GM19238 (cell line): ENCODE measurements around the gene RFNG.
A peak's percentile ranks its signal among the peaks of the same experiment; 100 is the strongest.
"Not testable (repeated sequence)": the region's sequence is repeated elsewhere in the genome, so short reads cannot be mapped to it uniquely, and the experiment has no call there.

Experiments
- DNase-seq: peaks from one replicate; pipeline ENCODE4 v3.0.0; 2011; ENCODE audit warnings: low spot score; ENCODE audit not compliant: insufficient read length

The RFNG gene

DNA sequence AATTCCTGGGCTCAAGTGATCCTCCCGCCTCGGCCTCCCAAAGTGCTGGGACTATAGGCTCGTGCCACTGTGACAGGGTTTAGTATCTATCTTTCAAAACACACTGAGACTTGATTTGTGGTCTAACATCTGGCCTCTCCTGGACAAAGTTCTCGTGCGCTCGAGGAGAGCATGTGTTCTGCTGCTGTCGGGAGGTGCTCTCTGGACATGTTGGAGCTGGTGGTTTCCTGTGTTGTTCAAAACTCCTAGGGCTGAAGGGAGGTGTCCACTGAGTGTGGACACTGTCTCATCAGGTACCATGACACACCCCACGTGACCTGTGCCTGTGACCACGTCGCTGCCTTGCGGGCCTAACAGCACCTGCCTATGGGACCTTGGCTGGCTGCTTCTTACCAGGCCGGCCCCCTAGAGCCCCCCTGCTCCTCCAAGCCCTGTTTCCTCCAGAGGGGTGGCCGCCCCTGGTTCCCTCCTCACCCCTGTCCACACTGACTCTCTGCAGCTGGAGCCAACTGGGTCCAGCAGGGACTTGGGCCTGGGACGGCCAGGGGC, 5.6 kb downstream of the RFNG start:
- no peak for DNase-seq

DNA sequence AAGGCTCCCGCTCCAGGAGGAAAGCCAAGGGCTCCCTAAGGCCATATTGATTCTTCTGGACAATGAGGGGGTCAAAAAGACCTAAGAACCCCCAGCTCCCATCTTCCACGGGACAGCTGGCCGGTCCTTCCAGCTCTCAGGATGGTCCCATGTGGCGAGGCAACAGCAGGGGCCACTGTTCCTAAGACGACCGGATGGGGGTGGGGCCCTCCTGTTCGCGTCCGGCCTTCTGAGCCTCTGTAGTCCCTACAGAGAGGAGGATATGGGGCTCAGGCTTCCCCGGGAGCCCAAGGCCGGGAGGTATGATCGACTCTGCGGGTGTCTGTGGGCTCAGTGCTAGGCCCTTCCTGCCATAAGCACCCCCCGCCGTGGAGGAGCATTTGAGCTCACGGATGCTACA, 8.1 kb downstream of the RFNG start:
- no peak for DNase-seq

DNA sequence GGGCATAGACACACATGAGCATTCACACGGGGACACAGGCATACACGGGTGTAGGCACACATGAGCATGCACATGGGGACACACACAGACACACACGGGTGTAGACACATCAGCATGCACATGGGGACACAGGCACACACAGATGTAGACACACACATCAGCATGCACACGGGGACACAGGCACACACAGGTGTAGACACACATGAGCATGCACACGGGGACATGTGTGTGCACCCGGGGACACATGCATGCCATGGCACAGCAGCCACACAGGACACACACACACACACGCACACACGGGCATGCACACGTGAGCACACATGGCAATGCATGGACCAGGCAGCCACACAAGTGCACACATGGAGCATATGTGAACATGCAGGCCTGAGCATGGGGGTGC, 9.0 kb downstream of the RFNG start:
- no peak for DNase-seq

DNA sequence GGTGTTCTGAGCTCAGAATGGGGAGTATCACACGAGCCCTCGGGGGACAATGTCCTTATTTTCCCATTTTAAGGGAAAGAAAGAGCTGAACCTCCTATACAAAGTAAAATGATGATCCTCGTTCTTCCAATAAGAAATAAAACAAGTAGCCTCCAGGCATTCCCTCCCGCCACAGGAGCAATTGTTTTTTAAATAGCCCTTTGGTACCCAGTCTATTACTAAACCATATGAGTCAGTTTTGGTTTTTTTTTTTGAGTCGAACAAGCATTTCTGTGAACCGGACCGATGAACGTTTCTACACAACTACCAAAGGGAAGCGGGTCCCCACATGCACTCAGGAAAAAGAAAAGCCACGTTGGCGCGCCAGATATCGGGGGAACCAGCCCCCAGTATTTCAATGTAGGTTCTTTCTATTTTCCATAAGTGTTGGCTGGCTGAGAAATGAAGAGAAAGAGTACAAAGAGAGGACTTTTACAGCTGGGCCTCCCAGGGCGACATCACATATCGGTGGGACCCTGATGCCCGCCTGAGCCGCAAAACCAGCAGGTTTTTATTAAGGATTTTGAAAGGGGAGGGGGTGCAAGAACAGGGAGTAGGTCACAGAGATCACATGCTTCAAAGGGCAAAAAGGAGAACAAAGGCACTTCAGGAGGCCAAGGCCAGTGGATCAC, 10.3 kb downstream of the RFNG start:
- DNase-seq: no peak

DNA sequence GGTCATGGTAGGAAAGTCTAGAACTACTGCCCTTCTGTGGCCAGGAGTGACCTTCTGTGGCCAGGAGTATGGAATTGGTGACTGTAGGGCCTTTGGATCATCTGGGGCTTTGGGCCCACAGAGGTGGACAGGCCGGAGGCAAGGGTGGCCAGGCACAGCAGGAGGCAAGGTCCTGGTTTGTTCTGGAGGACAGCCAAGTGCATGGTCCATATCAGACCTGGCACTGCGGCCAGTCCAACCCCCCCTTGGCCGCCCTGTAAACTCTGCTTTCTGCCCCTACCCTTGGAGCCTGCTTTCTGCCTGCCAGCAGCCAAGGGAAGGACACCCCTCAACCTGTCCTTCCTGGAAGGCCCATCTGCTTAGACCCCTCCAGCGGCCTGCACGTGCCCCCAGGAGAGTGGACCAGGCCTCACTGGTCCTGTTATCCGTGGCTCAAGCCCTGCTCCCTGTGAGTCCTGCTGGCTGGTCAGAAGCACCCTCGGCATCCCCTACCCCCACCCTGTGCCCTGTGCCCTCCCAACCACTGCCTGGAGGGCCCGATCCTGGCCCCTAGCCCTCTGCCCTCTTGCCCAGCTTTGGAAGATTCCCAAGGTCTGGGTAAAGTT, 11.8 kb downstream of the RFNG start:
- no peak for DNase-seq

DNA sequence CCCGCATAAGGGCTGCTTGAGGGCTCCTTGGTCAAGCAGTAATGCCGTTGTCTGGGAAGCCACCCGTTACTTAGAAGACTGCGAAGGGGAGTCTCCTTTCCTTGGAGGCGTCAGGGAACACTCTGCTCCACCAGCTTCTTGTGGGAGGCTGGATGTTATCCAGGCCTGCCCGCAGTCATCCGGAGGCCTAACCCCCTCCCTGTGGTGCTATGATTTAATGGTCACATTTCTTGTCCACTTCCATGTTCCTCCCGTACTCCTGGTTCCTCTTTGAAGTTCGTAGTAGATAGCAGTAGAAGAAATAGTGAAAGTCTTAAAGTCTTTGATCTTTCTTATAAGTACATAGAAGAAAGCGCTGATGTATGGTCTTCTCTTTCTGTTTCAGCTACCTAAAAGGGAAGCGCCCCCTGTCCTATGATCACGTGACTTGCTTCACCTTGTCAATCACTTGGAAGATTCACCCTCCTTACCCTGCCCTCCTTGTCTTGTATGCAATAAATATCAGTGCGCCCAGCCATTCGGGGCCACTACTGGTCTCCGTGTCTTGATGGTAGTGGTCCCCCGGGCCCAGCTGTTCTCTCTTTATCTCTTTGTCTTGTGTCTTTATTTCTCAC, 12.7 kb downstream of the RFNG start:
- not testable (repeated sequence) for DNase-seq

DNA sequence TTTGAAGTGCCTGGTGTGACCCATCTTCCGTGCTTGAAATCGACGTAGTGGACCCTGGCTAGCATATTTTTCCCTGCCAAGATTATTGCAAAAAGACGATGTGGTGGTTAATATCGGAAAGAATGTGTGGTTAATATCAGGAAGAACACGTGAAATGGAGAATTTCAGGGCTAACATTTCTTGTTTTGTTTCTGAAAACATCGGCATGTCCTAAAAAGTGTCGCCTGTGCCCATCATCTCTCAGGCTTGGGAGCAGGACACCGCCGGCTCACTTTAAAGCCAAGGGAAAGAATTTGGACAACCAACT, 13.8 kb downstream of the RFNG start:
- no peak for DNase-seq

DNA sequence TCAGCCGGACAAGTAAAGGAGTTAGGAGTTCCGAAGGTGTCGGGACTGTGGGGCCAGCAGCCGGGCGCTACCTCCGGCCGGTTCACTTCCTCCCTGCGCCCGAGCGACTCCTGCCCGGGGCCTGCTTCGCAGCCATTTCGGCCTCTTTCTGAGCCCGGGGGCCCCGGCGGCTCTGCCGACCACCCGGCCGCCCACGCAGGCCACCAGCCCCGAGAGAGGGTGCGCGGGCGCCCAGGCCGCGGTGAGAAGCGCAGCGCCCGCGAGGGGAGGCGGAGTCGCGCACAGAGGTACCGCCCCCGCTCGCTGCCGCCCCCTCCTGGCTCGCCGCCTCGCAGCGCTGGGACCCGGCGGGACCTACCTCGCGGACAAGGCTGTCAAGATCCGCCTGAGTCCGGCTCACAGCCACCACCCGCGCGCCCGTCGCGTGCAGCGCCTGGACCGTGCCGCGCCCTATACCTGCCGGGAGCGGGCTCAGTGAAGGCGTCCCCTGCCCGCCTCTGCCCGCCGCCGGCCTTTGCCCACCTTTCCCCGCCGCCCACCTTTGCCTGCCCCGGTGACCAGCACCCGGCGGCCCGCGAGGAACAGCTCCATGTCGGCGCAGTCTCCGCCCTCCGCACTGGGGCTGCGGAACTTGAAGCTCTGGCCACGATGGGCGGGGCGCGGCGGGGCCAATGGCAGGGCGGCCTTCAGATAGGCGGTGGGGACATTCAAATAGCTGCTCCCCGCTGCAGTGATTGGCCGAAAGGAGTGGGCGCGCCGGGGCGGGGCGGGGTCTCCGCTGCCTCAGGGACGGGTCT, 14.3 kb downstream of the RFNG start, which contains the start of gene DCXR:
Gene DCXR, minus strand, starts transcription at position 606 of the 797 bp plus-strand sequence. Its CDS starts 15 bp downstream, at position 591.
- peak; percentile 100 for DNase-seq

DNA sequence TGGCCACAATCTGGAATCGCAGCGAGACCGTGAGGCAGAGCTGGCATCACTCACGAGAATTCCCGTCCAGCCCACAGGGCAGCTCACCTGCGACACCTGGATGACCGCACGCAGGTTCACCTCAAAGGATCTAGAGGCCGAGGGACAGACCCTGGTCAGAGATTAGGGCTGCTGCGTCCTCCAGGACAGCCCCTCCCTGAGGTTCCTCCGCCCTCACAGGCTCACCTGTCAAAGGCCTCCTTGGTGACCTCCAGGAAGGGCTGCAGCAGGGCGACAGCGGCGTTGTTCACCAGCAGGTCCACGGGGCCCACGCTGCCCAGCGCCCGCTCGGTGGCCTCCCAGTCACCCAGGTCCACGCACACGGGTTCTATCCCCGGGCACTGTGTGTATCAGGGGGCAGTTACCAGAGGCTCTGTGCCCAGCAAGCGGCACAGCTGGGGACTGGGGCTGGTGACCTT, 14.9 kb downstream of the RFNG start:
- no peak for DNase-seq

DNA sequence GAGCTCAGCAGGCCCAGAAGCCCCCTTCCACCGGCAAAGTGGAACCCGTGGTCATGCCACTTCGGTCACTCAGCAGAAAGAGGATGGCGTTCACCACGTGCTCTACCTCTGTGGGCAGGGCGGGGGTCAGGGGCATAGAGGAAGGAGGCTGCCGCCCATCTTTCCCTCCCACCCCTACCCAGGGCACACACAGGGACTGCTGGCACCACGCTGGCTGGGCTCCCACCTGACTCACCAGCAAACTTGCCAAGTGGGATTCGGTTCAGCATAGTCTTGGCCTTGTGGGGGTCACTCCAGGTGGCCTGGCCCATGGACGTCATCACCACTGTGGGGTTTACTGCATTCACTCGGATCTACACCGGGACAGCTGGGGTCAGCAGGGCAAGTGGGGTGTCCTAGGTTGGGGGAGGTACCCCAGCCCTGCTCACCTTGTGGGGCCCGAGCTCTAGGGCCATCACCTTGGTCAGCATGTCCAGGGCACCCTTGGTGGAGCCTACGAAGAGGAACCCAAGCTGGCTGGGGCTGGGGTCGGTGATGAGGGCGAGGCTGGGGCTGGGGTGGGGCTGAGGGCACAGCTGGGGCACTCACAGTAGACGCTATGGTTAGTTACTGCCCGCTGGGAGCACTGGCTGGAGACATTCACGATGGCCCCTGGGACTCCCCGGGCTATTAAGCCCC, 15.5 kb downstream of the RFNG start:
- DNase-seq: no peak

DNA sequence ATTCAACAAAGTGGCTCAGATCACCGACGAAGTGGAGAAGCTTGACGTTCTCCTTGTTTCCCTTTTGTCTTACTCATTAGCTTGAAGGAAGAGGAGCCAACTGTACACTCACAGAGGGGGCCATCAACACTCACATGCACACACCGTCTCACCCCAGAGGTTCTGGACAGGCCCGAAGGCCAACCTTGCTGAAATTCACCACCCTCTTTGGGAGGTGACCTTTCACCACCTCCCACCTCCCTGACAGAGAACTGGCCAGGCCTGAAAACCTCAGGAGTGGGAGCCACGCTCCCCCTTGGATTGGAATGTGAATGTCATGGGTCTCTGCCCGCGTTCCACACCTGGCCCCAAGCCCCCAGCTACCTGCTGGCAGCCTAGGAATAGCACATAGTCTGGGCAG, 16.1 kb downstream of the RFNG start:
- DNase-seq: no peak

DNA sequence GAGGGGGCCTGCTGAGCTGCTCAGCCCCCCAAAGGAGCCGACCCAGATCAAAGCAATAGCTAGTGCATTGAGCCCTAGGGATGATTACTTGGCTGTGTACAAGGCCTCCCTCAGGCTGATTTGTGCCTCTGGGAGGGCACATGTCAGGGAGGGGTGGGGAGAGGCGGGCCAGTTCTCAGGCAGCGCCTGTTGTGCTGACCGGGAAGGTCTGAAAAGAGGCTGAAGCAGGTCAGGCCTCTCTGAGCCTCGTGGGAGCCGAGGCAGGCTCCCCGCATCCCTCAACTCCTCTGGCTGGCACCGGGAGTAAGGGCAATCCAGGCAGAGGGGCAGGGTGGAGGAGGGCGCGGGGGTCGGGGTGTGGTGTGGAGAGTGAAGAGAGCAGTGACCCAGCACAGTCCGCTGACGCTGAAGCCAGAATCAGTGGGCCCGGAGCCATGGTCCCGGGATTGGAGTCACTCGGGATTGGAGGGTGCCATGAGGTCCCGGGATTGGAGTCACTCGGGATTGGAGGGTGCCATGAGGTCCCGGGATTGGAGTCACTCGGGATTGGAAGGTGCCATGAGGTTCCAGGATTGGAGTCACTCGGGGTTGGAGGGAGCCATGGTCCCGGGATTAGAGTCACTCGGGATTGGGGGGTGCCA, 17.1 kb downstream of the RFNG start:
- no peak for DNase-seq

DNA sequence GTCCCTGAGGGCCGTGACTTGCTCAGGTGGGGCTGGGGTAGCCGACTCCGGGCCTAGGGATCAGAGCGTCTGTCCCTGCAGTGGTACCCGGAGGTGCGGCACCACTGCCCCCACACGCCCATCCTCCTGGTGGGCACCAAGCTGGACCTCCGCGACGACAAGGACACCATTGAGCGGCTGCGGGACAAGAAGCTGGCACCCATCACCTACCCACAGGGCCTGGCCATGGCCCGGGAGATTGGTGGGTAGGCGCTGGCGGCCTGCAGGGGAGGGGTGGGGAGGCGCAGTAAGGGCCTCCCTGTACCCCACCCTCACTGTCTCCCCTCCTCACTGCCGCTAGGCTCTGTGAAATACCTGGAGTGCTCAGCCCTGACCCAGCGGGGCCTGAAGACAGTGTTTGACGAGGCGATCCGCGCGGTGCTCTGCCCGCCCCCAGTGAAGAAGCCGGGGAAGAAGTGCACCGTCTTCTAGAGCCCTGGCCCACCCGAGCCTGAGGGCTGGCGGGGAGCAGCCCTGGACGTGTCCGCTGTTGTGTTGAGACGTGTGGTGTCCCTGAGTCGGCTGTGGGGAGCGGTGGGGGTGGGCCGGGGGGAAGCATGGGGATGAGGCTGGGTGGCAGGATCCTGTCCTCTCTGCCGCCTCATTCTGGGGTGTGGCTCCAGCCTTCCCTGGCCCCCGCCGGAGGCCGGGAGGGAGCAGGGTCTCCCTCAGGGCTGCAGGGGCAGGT, 18.1 kb downstream of the RFNG start:
- DNase-seq: no peak

DNA sequence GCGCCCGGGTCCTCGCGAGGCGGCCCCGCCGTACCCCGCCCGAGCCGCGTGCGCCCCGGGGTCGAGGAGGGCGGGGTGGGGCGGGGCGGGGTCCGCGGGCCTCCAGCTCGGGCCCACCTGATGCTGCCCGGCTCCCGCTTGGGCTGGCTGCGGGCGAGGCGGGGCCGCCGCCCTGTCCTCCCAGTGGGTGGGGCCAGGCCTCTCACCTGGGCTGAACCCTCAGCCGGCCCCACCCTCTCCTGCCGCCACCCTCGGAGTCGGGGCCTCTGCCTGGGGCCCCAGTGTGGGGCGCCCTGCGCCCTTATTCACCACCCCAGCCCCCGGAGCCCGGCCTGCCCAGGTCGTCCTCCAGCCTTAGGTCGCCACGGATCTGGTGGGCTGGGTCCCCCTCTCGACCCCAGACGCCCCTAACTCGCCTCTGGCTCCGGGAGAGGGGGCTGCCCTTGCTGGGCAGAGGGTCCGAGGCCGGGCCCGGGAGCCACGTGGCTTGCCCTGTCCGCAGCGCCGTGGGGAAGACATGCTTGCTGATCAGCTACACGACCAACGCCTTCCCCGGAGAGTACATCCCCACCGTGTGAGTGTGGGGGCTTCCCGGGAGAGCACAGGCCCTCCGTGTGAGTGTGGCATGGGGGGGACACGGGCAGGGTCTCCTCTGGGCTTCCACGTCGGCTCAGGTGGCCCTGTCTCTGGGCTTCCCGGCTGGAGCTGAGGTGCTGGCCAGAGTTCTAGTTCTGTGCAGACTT, 19.6 kb downstream of the RFNG start:
- no peak for DNase-seq

DNA sequence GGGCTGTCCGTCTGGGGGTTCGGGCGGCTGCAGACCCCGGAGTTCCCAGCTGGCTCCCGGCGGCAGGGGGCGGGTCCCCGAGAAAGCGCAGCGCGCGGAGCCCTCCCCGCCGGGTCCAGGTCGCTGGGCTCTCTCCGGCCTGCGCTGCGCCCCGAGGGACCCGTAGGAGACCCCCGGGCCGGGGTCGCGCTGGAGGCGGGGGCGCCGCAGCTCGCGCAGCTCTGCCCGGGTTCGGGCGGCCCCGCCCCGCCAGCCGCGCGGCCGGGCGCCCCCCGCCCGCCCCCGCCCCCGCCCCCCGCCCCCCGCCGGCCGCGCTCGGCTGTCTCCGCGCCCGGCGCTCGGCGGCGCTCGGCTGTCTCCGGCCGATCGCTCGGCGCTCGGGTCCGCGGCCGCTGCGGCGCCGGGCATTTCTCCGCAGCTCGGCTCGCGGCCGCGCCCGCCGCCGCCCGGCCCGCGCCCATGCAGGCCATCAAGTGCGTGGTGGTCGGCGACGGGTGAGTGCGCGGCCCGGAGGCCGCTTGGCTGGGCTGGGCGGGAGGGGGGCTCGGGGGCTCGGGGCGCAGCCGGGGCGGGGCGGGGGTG, 20.2 kb downstream of the RFNG start, which contains the start of gene RAC3:
Gene RAC3, plus strand, starts transcription at position 376 of the 582 bp plus-strand sequence. Its CDS starts 84 bp downstream, at position 460.
- peak; percentile 60 for DNase-seq

DNA sequence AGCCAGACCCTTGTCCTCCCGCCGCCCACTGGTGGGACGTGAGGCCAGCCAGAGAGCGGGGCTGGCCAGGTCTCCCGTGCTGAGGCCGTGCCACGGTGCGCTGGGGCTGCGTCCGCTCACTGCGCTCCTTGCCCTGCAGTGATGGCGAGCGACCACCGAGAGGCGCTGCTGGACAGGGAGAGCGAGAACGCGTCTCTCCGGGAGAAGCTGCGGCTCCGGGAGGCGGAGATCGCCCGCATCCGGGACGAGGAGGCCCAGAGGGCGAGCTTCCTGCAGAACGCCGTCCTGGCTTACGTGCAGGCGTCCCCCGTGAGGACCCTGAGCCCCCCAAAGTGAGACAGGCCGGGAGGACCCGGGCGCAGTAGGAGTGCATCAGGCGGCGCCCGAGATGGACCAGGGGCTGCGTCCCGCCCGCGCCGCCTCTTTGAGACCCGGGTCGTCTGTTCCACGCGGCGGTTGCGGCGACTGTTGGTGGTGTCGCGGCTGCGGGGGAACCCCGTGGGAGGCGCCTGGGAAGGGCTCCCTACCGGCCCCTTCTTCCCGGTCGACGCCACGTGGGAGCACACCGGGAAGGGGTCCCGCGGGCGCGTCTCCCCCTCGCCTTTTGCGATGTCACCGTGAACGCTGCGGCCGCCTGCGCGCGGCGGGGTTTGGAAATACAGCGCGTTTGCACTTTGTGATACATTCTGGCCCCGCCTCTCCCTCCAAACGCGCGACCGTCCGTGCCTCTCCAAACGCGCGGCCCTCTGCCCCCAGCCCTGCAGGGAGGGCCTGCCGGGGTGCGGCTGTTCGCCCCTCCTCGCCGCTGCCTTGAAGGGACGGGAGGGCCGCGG, 20.9 kb downstream of the RFNG start:
- DNase-seq: peak; percentile 82

DNA sequence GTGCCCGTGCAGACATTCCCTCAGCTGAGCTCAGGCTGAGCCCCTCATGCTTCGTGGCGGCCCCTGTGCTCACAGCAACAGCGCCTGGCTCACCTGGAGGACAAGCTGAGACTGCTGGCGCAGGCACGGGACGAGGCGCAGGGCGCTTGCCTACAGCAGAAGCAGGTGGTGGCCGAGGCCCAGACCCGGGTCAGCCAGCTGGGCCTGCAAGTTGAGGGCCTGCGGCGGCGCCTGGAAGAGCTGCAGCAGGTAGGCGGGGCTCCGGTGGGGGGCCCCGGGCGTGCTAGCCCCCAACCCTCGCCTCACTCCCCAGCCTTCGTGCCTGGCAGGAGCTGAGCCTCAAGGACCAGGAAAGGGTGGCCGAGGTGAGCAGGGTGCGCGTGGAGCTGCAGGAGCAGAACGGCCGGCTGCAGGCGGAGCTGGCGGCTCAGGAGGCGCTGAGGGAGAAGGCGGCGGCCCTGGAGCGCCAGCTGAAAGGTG, 21.6 kb downstream of the RFNG start:
- DNase-seq: no peak

DNA sequence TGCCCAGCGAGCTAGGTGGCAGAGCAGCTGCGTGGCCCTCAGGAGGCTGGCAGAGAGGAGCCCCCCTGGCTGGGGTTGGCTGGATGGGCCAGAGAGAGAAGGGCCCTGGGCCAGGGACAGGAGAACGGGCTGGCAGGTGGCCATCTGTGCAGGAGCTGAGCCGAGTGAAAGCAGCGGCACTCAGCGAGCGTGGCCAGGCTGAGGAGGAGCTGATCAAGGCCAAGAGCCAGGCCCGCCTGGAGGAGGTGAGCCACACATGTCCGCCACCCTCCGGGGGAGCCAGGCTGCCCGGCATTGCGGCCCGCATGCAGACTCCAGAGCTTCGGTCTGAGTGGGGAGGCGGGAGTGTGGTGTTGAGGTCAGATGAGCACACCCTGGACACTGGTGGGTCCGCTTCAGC, 22.2 kb downstream of the RFNG start:
- no peak for DNase-seq
